H1 (cell line): ENCODE results near the gene KCNH4. TPM values are rescaled to one million over a fixed set of nuclear protein-coding genes. Genes with fewer than 3 reads are reported as not detected.

Experiments used
- CTCF ChIA-PET: fragments of 300-600 bp; sonication (Branson Sonifier 250); formaldehyde crosslinking; loops from one replicate; lab custom pipeline; 2021; ENCODE audit not compliant: partially characterized antibody; lab: Charles Lee
- POLR2A ChIA-PET: fragments of 300-600 bp; sonication (Branson Sonifier 250); formaldehyde crosslinking; loops from one replicate; lab custom pipeline; 2021; ENCODE audit warnings: inconsistent platforms; ENCODE audit not compliant: partially characterized antibody; lab: Charles Lee
- DNase-seq, 2 experiments: peaks; one replicate each; pipeline versions ENCODE4 v3.0.0 to v3.0.0-alpha.2; 2010 to 2022; ENCODE audit warnings: low spot score in 2 of 2, low read depth in 1 of 2, mixed read lengths in 1 of 2
- FAIRE-seq: peaks from 2 replicates; lab custom pipeline; 2011; peaks lifted over from hg19 to GRCh38; lab: Jason Lieb, UNC
- H2AFZ ChIP-seq: 2 replicates; pipeline ENCODE4 v1.8.1; 2012; ENCODE audit warnings: low read length, inconsistent platforms
- H2AK5ac ChIP-seq: 2 replicates; pipeline ENCODE4 v1.6.1; 2013; ENCODE audit warnings: low read depth, low read length
- H2BK120ac ChIP-seq: replicated peaks from 2 replicates; pipeline ENCODE3; 2013; ENCODE audit warnings: low read depth, low read length, inconsistent platforms
- H2BK12ac ChIP-seq: 2 replicates; pipeline ENCODE4 v1.6.1; 2013; ENCODE audit warnings: low read depth, low read length
- H2BK15ac ChIP-seq: 2 replicates; pipeline ENCODE4 v1.6.1; 2013; ENCODE audit warnings: low read length
- H2BK20ac ChIP-seq: 2 replicates; pipeline ENCODE4 v1.6.1; 2013; ENCODE audit warnings: low read length
- H2BK5ac ChIP-seq: 2 replicates; pipeline ENCODE4 v1.6.1; 2013; ENCODE audit warnings: low read depth, low read length
- H3K14ac ChIP-seq: 2 replicates; pipeline ENCODE4 v1.6.1; 2013; ENCODE audit warnings: inconsistent platforms; ENCODE audit not compliant: insufficient read length
- H3K18ac ChIP-seq: 2 replicates; pipeline ENCODE4 v1.6.1; 2013; ENCODE audit warnings: low read length; ENCODE audit errors: extremely low read depth
- H3K23ac ChIP-seq: 2 replicates; pipeline ENCODE4 v1.6.1; 2013; ENCODE audit warnings: inconsistent platforms; ENCODE audit not compliant: insufficient read length
- H3K23me2 ChIP-seq: 2 replicates; pipeline ENCODE4 v1.6.1; 2013; ENCODE audit warnings: low read depth, low read length
- H3K27ac ChIP-seq: 2 replicates; pipeline ENCODE4 v1.6.1; 2011; ENCODE audit warnings: low read depth, low read length, inconsistent platforms
- H3K27me3 ChIP-seq, 4 experiments: replicated peaks in 1 of 4; 1 replicate in 1 of 4; 2 replicates in 3 of 4; pipeline versions ENCODE4 v1.6.1 to v1.8.1; 2011 to 2013; ENCODE audit warnings: low read length in 3 of 4, mild to moderate bottlenecking in 3 of 4, inconsistent platforms in 2 of 4, mixed read lengths in 2 of 4, moderate library complexity in 1 of 4; ENCODE audit not compliant: control insufficient read depth in 3 of 4, insufficient read depth in 3 of 4; ENCODE audit errors: extremely low read depth in 1 of 4
- H3K36me3 ChIP-seq, 4 experiments: 2 replicates each; pipeline versions ENCODE4 v1.6.1 to v1.8.1; 2011 to 2013; ENCODE audit warnings: mild to moderate bottlenecking in 4 of 4, low read length in 3 of 4, moderate library complexity in 2 of 4, control low read depth in 1 of 4, inconsistent platforms in 1 of 4; ENCODE audit not compliant: insufficient read depth in 4 of 4, control insufficient read depth in 2 of 4
- H3K4ac ChIP-seq: replicated peaks from 2 replicates; pipeline ENCODE3; 2013; ENCODE audit warnings: low read length, low read depth, mixed read lengths, inconsistent platforms; ENCODE audit not compliant: insufficient read length
- H3K4me1 ChIP-seq, 4 experiments: replicated peaks in 1 of 4; 1 replicate in 1 of 4; 2 replicates in 3 of 4; pipeline versions ENCODE4 v1.6.1 to v1.8.1; 2011 to 2013; ENCODE audit warnings: low read length in 3 of 4, inconsistent platforms in 2 of 4, mixed read lengths in 1 of 4; ENCODE audit not compliant: insufficient read depth in 4 of 4, control insufficient read depth in 3 of 4
- H3K4me2 ChIP-seq, 2 experiments: 2 replicates each; pipeline versions ENCODE4 v1.6.1 to v1.8.1; 2011 to 2013; ENCODE audit warnings: low read depth in 2 of 2, low read length in 2 of 2, control low read depth in 1 of 2, inconsistent platforms in 1 of 2, mild to moderate bottlenecking in 1 of 2; ENCODE audit not compliant: insufficient read depth in 1 of 2
- H3K4me3 ChIP-seq, 4 experiments: fragments of 200-600, 300-600 bp in 1 of 4; sonication (generic), shearing (Covaris generic), sonication (Bioruptor Twin) in 1 of 4; 2 replicates each; pipeline versions ENCODE4 v1.5.1 to v1.8.1; 2011 to 2016; ENCODE audit warnings: low read length in 4 of 4, low read depth in 3 of 4, control low read depth in 2 of 4, inconsistent platforms in 2 of 4, mild to moderate bottlenecking in 2 of 4, mixed read lengths in 1 of 4, moderate library complexity in 1 of 4; ENCODE audit not compliant: insufficient read depth in 2 of 4; ENCODE audit errors: extremely low read depth in 1 of 4
- H3K56ac ChIP-seq: replicated peaks from 2 replicates; pipeline ENCODE3; 2013; ENCODE audit warnings: low read depth, mild to moderate bottlenecking, mixed read lengths, low read length, inconsistent platforms; ENCODE audit not compliant: insufficient read length
- H3K79me1 ChIP-seq: 2 replicates; pipeline ENCODE4 v1.6.1; 2013; ENCODE audit warnings: low read depth, low read length, control low read depth
- H3K79me2 ChIP-seq, 2 experiments: 2 replicates each; pipeline versions ENCODE4 v1.6.1 to v1.8.1; 2012 to 2013; ENCODE audit warnings: low read length in 2 of 2, mild to moderate bottlenecking in 2 of 2, inconsistent platforms in 1 of 2; ENCODE audit not compliant: insufficient read depth in 2 of 2, control insufficient read depth in 1 of 2
- H3K9ac ChIP-seq, 4 experiments: replicated peaks in 1 of 4; 1 replicate in 1 of 4; 2 replicates in 3 of 4; pipeline versions ENCODE4 v1.6.1 to v1.8.1; 2011 to 2013; ENCODE audit warnings: low read depth in 3 of 4, low read length in 3 of 4, control low read depth in 2 of 4, mild to moderate bottlenecking in 2 of 4, moderate library complexity in 2 of 4, inconsistent platforms in 1 of 4; ENCODE audit errors: extremely low read depth in 1 of 4
- H3K9me3 ChIP-seq, 2 experiments: 2 replicates each; pipeline versions ENCODE4 v1.6.1 to v1.8.1; 2012 to 2013; ENCODE audit warnings: mild to moderate bottlenecking in 2 of 2, moderate library complexity in 2 of 2, control low read depth in 1 of 2, inconsistent platforms in 1 of 2, low read depth in 1 of 2, low read length in 1 of 2, mixed read lengths in 1 of 2; ENCODE audit not compliant: insufficient read depth in 2 of 2
- H4K20me1 ChIP-seq, 2 experiments: replicated peaks in 1 of 2; 2 replicates each; pipeline versions ENCODE3 to v1.8.1; 2011 to 2013; ENCODE audit warnings: inconsistent platforms in 2 of 2, low read length in 2 of 2, mild to moderate bottlenecking in 1 of 2; ENCODE audit not compliant: insufficient read depth in 2 of 2, control insufficient read depth in 1 of 2
- H4K5ac ChIP-seq: 2 replicates; pipeline ENCODE4 v1.6.1; 2013; ENCODE audit warnings: low read length, low read depth, mixed read lengths, inconsistent platforms; ENCODE audit not compliant: insufficient read length
- H4K8ac ChIP-seq: 2 replicates; pipeline ENCODE4 v1.8.0; 2013; ENCODE audit warnings: mild to moderate bottlenecking, moderate library complexity, low read length, inconsistent platforms; ENCODE audit not compliant: insufficient read depth; ENCODE audit errors: extremely low read depth
- H4K91ac ChIP-seq: replicated peaks from 2 replicates; pipeline ENCODE3; 2013; ENCODE audit warnings: low read length, mixed read lengths, inconsistent platforms; ENCODE audit not compliant: insufficient read length
- CBX5 ChIP-seq: fragments of 300-800, 300-1000 bp; sonication (generic); IDR thresholded peaks from 2 replicates; pipeline ENCODE4 v1.7.1; 2016; ENCODE audit warnings: antibody characterized with exemption, low read length, low read depth
- CTCF ChIP-seq, 3 experiments: IDR thresholded peaks; 1 replicate in 2 of 3; 2 replicates in 1 of 3; pipeline versions ENCODE4 v1.5.1 to v1.6.1; 2011; ENCODE audit warnings: low read length in 3 of 3, mild to moderate bottlenecking in 3 of 3, inconsistent platforms in 2 of 3, low read depth in 1 of 3, moderate library complexity in 1 of 3; ENCODE audit not compliant: insufficient read depth in 1 of 3; ENCODE audit errors: control extremely low read depth in 1 of 3
- GTF2F1 ChIP-seq: IDR thresholded peaks from 2 replicates; pipeline ENCODE4 v1.6.1; 2012; ENCODE audit warnings: low read depth, low read length, improper control_type of control experiment, borderline replicate concordance
- KDM1A ChIP-seq: fragments of 200-600, 300-600 bp; sonication (generic); IDR thresholded peaks from 2 replicates; pipeline ENCODE4 v1.7.1; 2016; ENCODE audit warnings: mild to moderate bottlenecking, low read length, borderline replicate concordance
- KDM4A ChIP-seq: IDR thresholded peaks from one replicate; pipeline ENCODE4 v1.7.1; 2012; ENCODE audit warnings: low read depth, mild to moderate bottlenecking, moderate library complexity, low read length, inconsistent platforms; ENCODE audit not compliant: severe bottlenecking
- NANOG ChIP-seq: IDR thresholded peaks from 2 replicates; pipeline ENCODE4 v1.6.1; 2011; ENCODE audit warnings: low read length, low read depth, mild to moderate bottlenecking, inconsistent platforms; ENCODE audit not compliant: insufficient read depth, poor library complexity, severe bottlenecking
- RXRA ChIP-seq: IDR thresholded peaks from 2 replicates; pipeline ENCODE4 v1.6.1; 2011; ENCODE audit warnings: low read depth, mild to moderate bottlenecking, low read length, moderate library complexity; ENCODE audit not compliant: insufficient read depth
- SP2 ChIP-seq: IDR thresholded peaks from 2 replicates; pipeline ENCODE4 v1.6.1; 2012; ENCODE audit warnings: mild to moderate bottlenecking, low read length, inconsistent platforms
- TAF1 ChIP-seq: IDR thresholded peaks from 2 replicates; pipeline ENCODE4 v1.6.1; 2011; ENCODE audit warnings: mild to moderate bottlenecking, low read depth, low read length
- TCF12 ChIP-seq: IDR thresholded peaks from 2 replicates; pipeline ENCODE4 v1.6.1; 2011; ENCODE audit warnings: low read depth, mild to moderate bottlenecking, low read length
- WGBS, 2 experiments: shearing (Covaris generic) in 1 of 2; methylation state at CpG; one replicate each; pipeline versions ENCODE4 v1.1.6 to v1.1.7; 2013 to 2015; ENCODE audit warnings: low lambda C conversion rate in 2 of 2, mixed read lengths in 2 of 2, inconsistent platforms in 1 of 2, low coverage in 1 of 2, missing lambda C conversion rate in 1 of 2; ENCODE audit not compliant: insufficient replicate concordance in 2 of 2, insufficient coverage in 1 of 2, insufficient read length in 1 of 2; ENCODE audit errors: extremely low coverage in 1 of 2, missing lambda C conversion rate in 1 of 2; 5-methylcytosine and 5-hydroxymethylcytosine counted together
- polyA plus RNA-seq, 7 experiments: library from polyadenylated mRNA; depleted of rRNA in 3 of 7; stranded (reverse) in 5 of 7; unstranded in 2 of 7; fragments of >200 nt in 5 of 7; fragments of 200-250 nt in 2 of 7; gene quantifications; 1 replicate in 5 of 7; 2 replicates in 1 of 7; 4 replicates in 1 of 7; pipeline versions ENCODE4 v1.2.1 to v1.2.3, GENCODE V29; 2011 to 2013; ENCODE audit warnings: missing spikeins in 2 of 7, mixed read lengths in 2 of 7
- total RNA-seq: library from RNA; stranded (reverse); fragmentation: NEBNext Ultra II Directional; extraction: Animal tissue kit (Norgen Biotek cat#: 25700); gene quantifications from 2 replicates; pipeline ENCODE4 v1.2.1, GENCODE V29; 2021
- TF ChIP-seq, protein P1 (sequence below): IDR thresholded peaks from 2 replicates; pipeline ENCODE4 v1.6.1; 2011; ENCODE audit warnings: low read length, improper control_type of control experiment

The KCNH4 gene
- total and polyA plus RNA-seq, 2 of the 8 experiments (the other 6 are each of a cell fraction or from before 2014, with no cell fraction given) = 0.44 to 0.47 TPM

GRCh38 chr17:42202696-42203095 lies 21.8 kb upstream of the KCNH4 start:
- Histone ChIP-seq H3K79me1 (no peaks in the 10 kb centered on the region), H3K27ac (no peak overlapping the region), H2BK12ac (no peak overlapping the region), H4K91ac (no peak overlapping the region), H3K14ac (no peak overlapping the region), H3K23me2 (no peaks in the 10 kb centered on the region), H2BK15ac (no peak overlapping the region), H3K27me3 (no peaks in the 10 kb centered on the region), H3K4me3 (no peak overlapping the region), H2BK20ac (no peak overlapping the region), H2BK120ac (no peak overlapping the region), H3K4me2 (no peak overlapping the region), H3K9ac (no peak overlapping the region), H3K23ac (no peak overlapping the region), H3K4me1 (no peaks in the 10 kb centered on the region), H4K20me1 (no peaks in the 10 kb centered on the region), H4K8ac (no peak overlapping the region), H3K56ac (no peak overlapping the region), H3K36me3 (peaks cover 0 to 24% (median 8%) of the 10 kb centered on the region in 4 experiments; a peak in 6 of 8 replicates), H3K79me2 (no peaks in the 10 kb centered on the region), H2AK5ac (no peak overlapping the region), H3K4ac (no peak overlapping the region), H3K18ac (no peak overlapping the region), H4K5ac (no peak overlapping the region), H2BK5ac (no peak overlapping the region), H3K9me3 (no peaks in the 10 kb centered on the region), H2AFZ (no peak overlapping the region)
- 94% methylated on average over 5 of the region's 5 CpGs; no CpG with 5 or more reads in 1 of the 2 experiments for WGBS, 2 experiments
- ChIA-PET CTCF (interaction anchor here (1.2 to 2.3 kb wide), 4 partner anchors 12 to 40 kb away, joined by 3 to 7 read pairs (median 4); partner anchors contain the start of gene KCNH4), POLR2A (no interaction called here)
- DNase-seq = no peak
- no peak for FAIRE-seq
- no peak for TF ChIP-seq GTF2F1
- no peak for TF ChIP-seq TAF1
- TF ChIP-seq RXRA = no peak
- no peak for TF ChIP-seq CBX5
- no peak for TF ChIP-seq NANOG
- TF ChIP-seq CTCF (IDR thresholded peaks at IDR 0.05; ENCODE audit: control extremely low read depth in 1 of 3, insufficient read depth in 1 of 3, low read depth in 1 of 3, low read length in 3 of 3) = no peak
- no peak for TF ChIP-seq TCF12
- no peak for TF ChIP-seq KDM4A
- TF ChIP-seq SP2 = no peak
- TF ChIP-seq KDM1A = no peak
- TF ChIP-seq, protein P1, sequence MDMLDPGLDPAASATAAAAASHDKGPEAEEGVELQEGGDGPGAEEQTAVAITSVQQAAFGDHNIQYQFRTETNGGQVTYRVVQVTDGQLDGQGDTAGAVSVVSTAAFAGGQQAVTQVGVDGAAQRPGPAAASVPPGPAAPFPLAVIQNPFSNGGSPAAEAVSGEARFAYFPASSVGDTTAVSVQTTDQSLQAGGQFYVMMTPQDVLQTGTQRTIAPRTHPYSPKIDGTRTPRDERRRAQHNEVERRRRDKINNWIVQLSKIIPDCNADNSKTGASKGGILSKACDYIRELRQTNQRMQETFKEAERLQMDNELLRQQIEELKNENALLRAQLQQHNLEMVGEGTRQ = no peak
